ENCODE results near the gene MCM3AP. TPM values are rescaled to one million over a fixed set of nuclear protein-coding genes. Genes with fewer than 3 reads are reported as not detected.
A peak's percentile ranks its signal among the peaks of the same experiment; 100 is the strongest.

The MCM3AP gene
- total and polyA plus RNA-seq, 9 of the 15 experiments (the other 6 are each of a cell fraction or from before 2014, with no cell fraction given), result 6.5 to 179 (median 69.6) TPM

GRCh38 chr21:46324390-46325072, 39.1 kb upstream of the MCM3AP start (continued):
- TF ChIP-seq, protein P1, sequence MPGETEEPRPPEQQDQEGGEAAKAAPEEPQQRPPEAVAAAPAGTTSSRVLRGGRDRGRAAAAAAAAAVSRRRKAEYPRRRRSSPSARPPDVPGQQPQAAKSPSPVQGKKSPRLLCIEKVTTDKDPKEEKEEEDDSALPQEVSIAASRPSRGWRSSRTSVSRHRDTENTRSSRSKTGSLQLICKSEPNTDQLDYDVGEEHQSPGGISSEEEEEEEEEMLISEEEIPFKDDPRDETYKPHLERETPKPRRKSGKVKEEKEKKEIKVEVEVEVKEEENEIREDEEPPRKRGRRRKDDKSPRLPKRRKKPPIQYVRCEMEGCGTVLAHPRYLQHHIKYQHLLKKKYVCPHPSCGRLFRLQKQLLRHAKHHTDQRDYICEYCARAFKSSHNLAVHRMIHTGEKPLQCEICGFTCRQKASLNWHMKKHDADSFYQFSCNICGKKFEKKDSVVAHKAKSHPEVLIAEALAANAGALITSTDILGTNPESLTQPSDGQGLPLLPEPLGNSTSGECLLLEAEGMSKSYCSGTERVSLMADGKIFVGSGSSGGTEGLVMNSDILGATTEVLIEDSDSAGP (CRISPR knock-in tag; IDR thresholded peaks at IDR 0.05), result no peak
- TF ChIP-seq TAF9B (IDR thresholded peaks at IDR 0.05; ENCODE audit: partially characterized antibody) (no peak), ZNF695 (CRISPR knock-in tag; IDR thresholded peaks at IDR 0.05) (no peak), ZNF41 (CRISPR knock-in tag; conservative IDR thresholded peaks at IDR 0.05) (no peak), RFX5 (IDR thresholded peaks at IDR 0.05; ENCODE audit: low read depth, low read length) (no peak), CHD2 (IDR thresholded peaks at IDR 0.05; ENCODE audit: low read depth, low read length) (peak; percentile 27; the same call in 1 of the 2 replicates), MED1 (CRISPR knock-in tag; IDR thresholded peaks at IDR 0.05; ENCODE audit: borderline replicate concordance) (no peak), KLF13 (tag; IDR thresholded peaks at IDR 0.05; ENCODE audit: borderline replicate concordance, low read depth) (peak; percentile 96), ZFP30 (CRISPR knock-in tag; IDR thresholded peaks at IDR 0.05; ENCODE audit: borderline replicate concordance) (no peak), ZNF444 (CRISPR knock-in tag; IDR thresholded peaks at IDR 0.05) (no peak), ZNF785 (CRISPR knock-in tag; IDR thresholded peaks at IDR 0.05) (no peak), MEIS2 (IDR thresholded peaks at IDR 0.05; ENCODE audit: partially characterized antibody) (no peak), SMARCE1 (IDR thresholded peaks at IDR 0.05) (no peak), GABPB2 (CRISPR knock-in tag; conservative IDR thresholded peaks at IDR 0.05) (no peak), TAF1 (IDR thresholded peaks at IDR 0.05; ENCODE audit: control insufficient read depth, extremely low read depth, insufficient read depth, low read length, severe bottlenecking) (peak; percentile 99), SMARCA4 (IDR thresholded peaks at IDR 0.05) (no peak), GABPA (tag; conservative IDR thresholded peaks at IDR 0.05; ENCODE audit: low read depth) (0 out of 2 replicates have a peak, but pooled peaks have one; percentile 2), ZNF280A (IDR thresholded peaks at IDR 0.05; ENCODE audit: low read depth, partially characterized antibody) (no peak), KLF16 (IDR thresholded peaks at IDR 0.05) (no peak), ZNF639 (CRISPR knock-in tag; conservative IDR thresholded peaks at IDR 0.05 in 1 of 2, IDR thresholded peaks at IDR 0.05 in 1 of 2) (peak; percentile 56 to 80; a peak in 2 of 4 replicates), GATAD2A (IDR thresholded peaks at IDR 0.05) (no peak)
- TF ChIP-seq, protein P2, sequence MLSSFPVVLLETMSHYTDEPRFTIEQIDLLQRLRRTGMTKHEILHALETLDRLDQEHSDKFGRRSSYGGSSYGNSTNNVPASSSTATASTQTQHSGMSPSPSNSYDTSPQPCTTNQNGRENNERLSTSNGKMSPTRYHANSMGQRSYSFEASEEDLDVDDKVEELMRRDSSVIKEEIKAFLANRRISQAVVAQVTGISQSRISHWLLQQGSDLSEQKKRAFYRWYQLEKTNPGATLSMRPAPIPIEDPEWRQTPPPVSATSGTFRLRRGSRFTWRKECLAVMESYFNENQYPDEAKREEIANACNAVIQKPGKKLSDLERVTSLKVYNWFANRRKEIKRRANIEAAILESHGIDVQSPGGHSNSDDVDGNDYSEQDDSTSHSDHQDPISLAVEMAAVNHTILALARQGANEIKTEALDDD (IDR thresholded peaks at IDR 0.05), result no peak

Measured in K562 (cell line).